ENCODE data around the gene APLP2.

DNA sequence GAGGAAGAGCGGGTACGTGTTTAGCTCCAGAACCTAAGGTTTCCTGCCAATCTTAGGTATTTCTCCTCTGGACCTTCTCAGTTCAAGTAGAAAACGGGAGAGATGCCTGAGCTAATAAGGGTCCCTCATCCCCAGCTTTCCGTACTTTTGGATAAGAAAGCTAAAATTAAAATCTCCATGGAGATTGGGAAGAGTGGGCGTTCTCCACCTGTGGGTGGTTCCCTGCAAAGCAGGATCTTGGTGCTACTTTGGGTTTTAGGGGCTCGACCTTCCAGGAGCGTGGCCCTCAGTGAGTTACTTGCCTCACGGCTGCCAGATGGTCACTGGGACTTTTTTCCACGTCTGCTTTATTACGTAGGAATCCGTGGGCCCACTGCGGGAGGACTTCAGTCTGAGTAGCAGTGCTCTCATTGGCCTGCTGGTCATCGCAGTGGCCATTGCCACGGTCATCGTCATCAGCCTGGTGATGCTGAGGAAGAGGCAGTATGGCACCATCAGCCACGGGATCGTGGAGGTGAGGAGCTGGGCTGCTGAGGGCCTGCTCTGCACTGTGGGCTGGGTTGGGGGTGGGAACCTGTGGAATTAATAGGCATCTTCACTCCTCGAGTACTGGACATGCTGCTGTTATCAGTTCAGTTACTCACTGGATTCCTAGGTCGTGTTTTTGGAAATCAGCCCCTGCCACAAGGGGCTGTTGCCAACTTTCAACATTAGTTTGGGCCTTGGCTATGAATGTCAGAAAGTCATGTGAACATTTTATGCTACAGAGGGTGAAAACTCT lies 72.1 kb downstream of the APLP2 start:
- TF ChIP-seq POLR2A (IDR thresholded peaks at IDR 0.05): no peak
- no peak for TF ChIP-seq CTCF (IDR thresholded peaks at IDR 0.05)
